ENCODE measurements around the gene CD59. TPM values are rescaled to one million over a fixed set of nuclear protein-coding genes. Genes with fewer than 3 reads are reported as not detected.

CD59 gene
- total RNA-seq (ENCODE audit: low replicate concordance), result 204 and 292 TPM in 2 replicates
- long read RNA-seq, full-length matches to known transcripts, result 530 of 599 reads
- long read RNA-seq, partial matches to known transcripts, result 27 of 599 reads
- long read RNA-seq, other reads (novel, unspliced or antisense), result 42 of 599 reads

- Mint-ChIP-seq H3K9me3 (no peaks in the 10 kb centered on the region), H3K27me3 (peaks cover 5% of the 10 kb centered on the region), H3K36me3 (peaks cover 19% of the 10 kb centered on the region), H3K4me3 (peak within 1 kb of the TSS; percentile 94), H3K27ac (peak within 1 kb of the TSS; percentile 91), H3K4me1 (ENCODE audit: unreplicated experiment) (peaks cover 34% of the 10 kb centered on the region)
- DNase-seq (ENCODE audit: extremely low spot score, unreplicated experiment), result peak; percentile 93
- TF ChIP-seq CTCF (conservative IDR thresholded peaks at IDR 0.05), result peak; percentile 14
These were observed at the start of gene CD59 for GRCh38 chr11:33736148-33736812. CD59 (minus strand) TSS chr11:33736423; CDS start chr11:33722445, 13,978 bp downstream.

GRCh38 chr11:33785609-33786008 lies 49.4 kb upstream of the CD59 start:
- no peak for TF ChIP-seq CTCF (conservative IDR thresholded peaks at IDR 0.05)
- no peak overlapping the region for H3K27ac Mint-ChIP-seq
- H3K27me3 Mint-ChIP-seq, result peaks cover 22% of the 10 kb centered on the region
- H3K36me3 Mint-ChIP-seq, result no peaks in the 10 kb centered on the region
- no peak overlapping the region for H3K4me3 Mint-ChIP-seq
- peaks cover 4% of the 10 kb centered on the region for H3K4me1 Mint-ChIP-seq (ENCODE audit: unreplicated experiment)
- no peaks in the 10 kb centered on the region for H3K9me3 Mint-ChIP-seq
- no peak for DNase-seq (ENCODE audit: extremely low spot score, unreplicated experiment)

- Mint-ChIP-seq H3K4me1 (ENCODE audit: unreplicated experiment) (peaks cover 27% of the 10 kb centered on the region), H3K4me3 (peak overlapping the region; percentile 4), H3K9me3 (no peaks in the 10 kb centered on the region), H3K27me3 (peaks cover 41% of the 10 kb centered on the region), H3K27ac (peak overlapping the region; percentile 11), H3K36me3 (no peaks in the 10 kb centered on the region)
- no peak for DNase-seq (ENCODE audit: extremely low spot score, unreplicated experiment)
- no peak for TF ChIP-seq CTCF (conservative IDR thresholded peaks at IDR 0.05)
These were observed 43.8 kb upstream of the CD59 start for GRCh38 chr11:33779849-33780528.

- Mint-ChIP-seq H3K36me3 (no peaks in the 10 kb centered on the region), H3K27ac (no peak overlapping the region), H3K27me3 (peaks cover 43% of the 10 kb centered on the region), H3K4me3 (peak overlapping the region; percentile 46), H3K4me1 (ENCODE audit: unreplicated experiment) (peaks cover 31% of the 10 kb centered on the region), H3K9me3 (no peaks in the 10 kb centered on the region)
- DNase-seq (ENCODE audit: extremely low spot score, unreplicated experiment), result no peak
- no peak for TF ChIP-seq CTCF (conservative IDR thresholded peaks at IDR 0.05)
These were observed 42.5 kb upstream of the CD59 start for GRCh38 chr11:33778675-33779074.

GRCh38 chr11:33777906-33778305 lies 41.7 kb upstream of the CD59 start:
- TF ChIP-seq CTCF (conservative IDR thresholded peaks at IDR 0.05), result no peak
- H3K27ac Mint-ChIP-seq, result no peak overlapping the region
- no peaks in the 10 kb centered on the region for H3K36me3 Mint-ChIP-seq
- peaks cover 43% of the 10 kb centered on the region for H3K27me3 Mint-ChIP-seq
- no peak for DNase-seq (ENCODE audit: extremely low spot score, unreplicated experiment)
- H3K9me3 Mint-ChIP-seq, result no peaks in the 10 kb centered on the region
- H3K4me1 Mint-ChIP-seq (ENCODE audit: unreplicated experiment), result peaks cover 31% of the 10 kb centered on the region
- no peak overlapping the region for H3K4me3 Mint-ChIP-seq

Data from type B pancreatic cell (in vitro differentiated cells).